Thoracic aorta (tissue), 2 donors: ENCODE measurements around the gene USF3. TPM values are rescaled to one million over a fixed set of nuclear protein-coding genes. Genes with fewer than 3 reads are reported as not detected.

Experiments
- ATAC-seq: fragments of 150-250 bp; one replicate; pipeline ENCODE4 v1.8.0; 2017; ENCODE audit warnings: low read depth; ENCODE audit not compliant: insufficient number of reproducible peaks, low FRiP score
- DNase-seq: peaks from one replicate; pipeline ENCODE4 v3.0.0-alpha.2; 2020; ENCODE audit warnings: low spot score
- H3K27ac ChIP-seq, 2 donors: fragments of 200-600 bp; sonication (generic); 1 replicate in 1 of 2; 2 replicates in 1 of 2; pipeline ENCODE4 v1.5.1; 2016; ENCODE audit warnings: mild to moderate bottlenecking in 2 of 2, moderate library complexity in 2 of 2
- H3K27me3 ChIP-seq: fragments of 200-600 bp; sonication (generic); replicated peaks from 2 replicates; pipeline ENCODE4 v1.6.0; 2016; ENCODE audit warnings: mild to moderate bottlenecking; ENCODE audit not compliant: insufficient read depth
- H3K36me3 ChIP-seq: fragments of 200-600 bp; sonication (generic); one replicate; pipeline ENCODE4 v1.5.1; 2016
- H3K4me1 ChIP-seq, 2 donors: fragments of 200-600 bp; sonication (generic); 1 replicate in 1 of 2; 2 replicates in 1 of 2; pipeline versions ENCODE4 v1.5.1 to v1.6.0; 2016; ENCODE audit warnings: low read depth in 2 of 2, mild to moderate bottlenecking in 1 of 2; ENCODE audit not compliant: control insufficient read depth in 1 of 2
- H3K4me3 ChIP-seq: fragments of 200-600 bp; sonication (generic); 2 replicates; pipeline ENCODE4 v1.5.1; 2016; ENCODE audit warnings: mild to moderate bottlenecking
- H3K9me3 ChIP-seq: fragments of 200-600 bp; sonication (generic); 2 replicates; pipeline ENCODE4 v1.5.1; 2016
- total RNA-seq, 2 donors: library from RNA; depleted of rRNA; stranded (reverse); fragments of >200 nt; gene quantifications; one replicate each; pipeline versions ENCODE4 v1.1.0 to v1.2.3, GENCODE V29; 2016
- TF ChIP-seq, protein P1 (sequence below): fragments of 200-600 bp; sonication (generic); IDR thresholded peaks from one replicate; pipeline ENCODE4 v1.5.1; 2019; ENCODE audit warnings: antibody characterized with exemption

USF3 gene
- total RNA-seq, 2 donors from 2014 or later: 14.8 to 20.3 TPM

DNA sequence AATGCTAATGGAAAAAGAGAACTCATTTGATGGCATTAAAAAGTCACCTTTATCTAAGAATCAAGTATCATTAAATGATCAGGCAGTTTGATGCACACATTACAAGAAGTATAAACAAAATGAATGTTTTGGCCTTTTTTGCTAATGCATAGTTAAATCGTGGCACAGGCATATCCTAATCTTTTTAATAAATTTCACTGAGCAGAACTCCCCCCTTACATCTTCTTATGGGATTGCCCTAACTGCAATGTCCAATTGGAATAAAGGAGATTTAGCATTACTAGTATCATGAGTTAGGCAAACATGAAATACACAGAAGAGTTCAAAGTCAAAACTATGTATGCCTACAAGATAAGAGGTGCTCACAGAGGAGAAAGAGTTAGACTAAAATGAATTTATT is 32.7 kb downstream of the USF3 start:
- ATAC-seq: no peak
- Histone ChIP-seq H3K27me3 (no peaks in the 10 kb centered on the region), H3K27ac (no peak overlapping the region), H3K4me3 (no peak overlapping the region), H3K36me3 (peaks cover 45% of the 10 kb centered on the region), H3K4me1 (no peaks in the 10 kb centered on the region), H3K9me3 (no peaks in the 10 kb centered on the region)
- no peak for DNase-seq
- TF ChIP-seq, protein P1, sequence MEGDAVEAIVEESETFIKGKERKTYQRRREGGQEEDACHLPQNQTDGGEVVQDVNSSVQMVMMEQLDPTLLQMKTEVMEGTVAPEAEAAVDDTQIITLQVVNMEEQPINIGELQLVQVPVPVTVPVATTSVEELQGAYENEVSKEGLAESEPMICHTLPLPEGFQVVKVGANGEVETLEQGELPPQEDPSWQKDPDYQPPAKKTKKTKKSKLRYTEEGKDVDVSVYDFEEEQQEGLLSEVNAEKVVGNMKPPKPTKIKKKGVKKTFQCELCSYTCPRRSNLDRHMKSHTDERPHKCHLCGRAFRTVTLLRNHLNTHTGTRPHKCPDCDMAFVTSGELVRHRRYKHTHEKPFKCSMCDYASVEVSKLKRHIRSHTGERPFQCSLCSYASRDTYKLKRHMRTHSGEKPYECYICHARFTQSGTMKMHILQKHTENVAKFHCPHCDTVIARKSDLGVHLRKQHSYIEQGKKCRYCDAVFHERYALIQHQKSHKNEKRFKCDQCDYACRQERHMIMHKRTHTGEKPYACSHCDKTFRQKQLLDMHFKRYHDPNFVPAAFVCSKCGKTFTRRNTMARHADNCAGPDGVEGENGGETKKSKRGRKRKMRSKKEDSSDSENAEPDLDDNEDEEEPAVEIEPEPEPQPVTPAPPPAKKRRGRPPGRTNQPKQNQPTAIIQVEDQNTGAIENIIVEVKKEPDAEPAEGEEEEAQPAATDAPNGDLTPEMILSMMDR: no peak

DNA sequence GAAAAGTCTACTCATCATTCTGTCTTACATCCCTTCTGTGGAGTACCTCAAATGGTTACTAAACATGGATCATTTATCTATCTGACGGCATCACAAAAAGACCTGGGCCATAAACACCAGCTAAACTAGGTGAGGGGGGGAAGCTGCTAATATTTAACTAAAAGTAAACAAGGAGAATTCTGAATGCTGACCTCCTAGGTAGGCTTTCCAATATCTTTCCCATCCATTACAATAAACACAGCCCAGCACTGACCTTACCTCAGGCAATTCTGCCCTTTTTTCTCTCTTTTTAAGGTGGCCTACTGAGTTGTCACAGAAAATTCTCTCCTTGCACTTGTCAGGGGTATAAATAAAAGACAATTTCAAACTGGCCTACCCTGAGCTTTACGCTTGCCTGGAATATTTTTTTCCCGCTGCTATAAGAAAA is 33.1 kb downstream of the USF3 start:
- TF ChIP-seq, protein P1: no peak
- peaks cover 45% of the 10 kb centered on the region for H3K36me3 ChIP-seq
- no peaks in the 10 kb centered on the region for H3K27me3 ChIP-seq
- H3K4me3 ChIP-seq: no peak overlapping the region
- no peak for DNase-seq
- no peaks in the 10 kb centered on the region for H3K4me1 ChIP-seq
- H3K27ac ChIP-seq: no peak overlapping the region
- no peak for ATAC-seq
- no peaks in the 10 kb centered on the region for H3K9me3 ChIP-seq

DNA sequence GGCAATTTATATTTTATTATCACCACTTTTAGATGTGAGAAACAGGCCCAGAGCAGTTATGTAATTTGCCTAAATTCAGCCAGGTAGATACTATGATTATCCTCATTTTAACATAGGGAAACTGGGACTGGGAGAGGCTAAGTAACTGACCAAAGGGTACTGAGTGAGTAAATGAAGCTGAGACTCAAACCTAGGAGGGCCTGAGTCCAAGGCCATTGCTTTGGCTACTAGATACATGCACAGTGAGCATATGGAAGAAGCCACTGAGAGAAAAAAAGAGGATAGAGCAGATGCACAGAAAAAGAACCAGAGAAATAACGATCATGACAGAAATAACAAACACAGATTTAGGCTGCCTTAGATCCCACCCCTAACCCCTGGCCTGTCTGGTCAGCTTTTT is 33.6 kb downstream of the USF3 start:
- Histone ChIP-seq H3K27me3 (no peaks in the 10 kb centered on the region), H3K4me1 (no peaks in the 10 kb centered on the region), H3K36me3 (peaks cover 45% of the 10 kb centered on the region), H3K9me3 (no peaks in the 10 kb centered on the region), H3K27ac (no peak overlapping the region), H3K4me3 (no peak overlapping the region)
- TF ChIP-seq, protein P1: no peak
- DNase-seq (no peak), ATAC-seq (no peak)

DNA sequence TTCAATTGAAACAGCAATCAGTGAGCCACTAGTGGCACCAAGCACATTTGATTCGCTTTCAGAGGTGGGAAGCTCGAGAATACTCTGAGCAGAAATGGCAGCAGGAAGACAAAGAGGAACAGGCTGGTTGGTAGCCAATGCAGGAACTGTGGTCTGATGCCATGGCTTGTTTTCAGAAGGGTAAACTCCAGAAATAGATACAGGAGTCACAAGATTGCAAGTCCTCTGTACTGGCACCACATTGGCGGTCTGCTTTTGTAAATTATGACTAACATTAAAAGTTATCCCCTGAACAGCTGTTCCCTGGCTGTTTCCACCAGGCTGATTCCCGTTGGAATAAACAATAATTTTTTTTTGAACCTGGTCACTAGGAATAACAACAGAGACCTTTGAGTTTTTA is 35.5 kb downstream of the USF3 start:
- Histone ChIP-seq H3K27ac (no peak overlapping the region), H3K4me1 (no peaks in the 10 kb centered on the region), H3K9me3 (no peaks in the 10 kb centered on the region), H3K36me3 (peaks cover 45% of the 10 kb centered on the region), H3K27me3 (no peaks in the 10 kb centered on the region), H3K4me3 (no peak overlapping the region)
- no peak for ATAC-seq
- TF ChIP-seq, protein P1: no peak
- no peak for DNase-seq

DNA sequence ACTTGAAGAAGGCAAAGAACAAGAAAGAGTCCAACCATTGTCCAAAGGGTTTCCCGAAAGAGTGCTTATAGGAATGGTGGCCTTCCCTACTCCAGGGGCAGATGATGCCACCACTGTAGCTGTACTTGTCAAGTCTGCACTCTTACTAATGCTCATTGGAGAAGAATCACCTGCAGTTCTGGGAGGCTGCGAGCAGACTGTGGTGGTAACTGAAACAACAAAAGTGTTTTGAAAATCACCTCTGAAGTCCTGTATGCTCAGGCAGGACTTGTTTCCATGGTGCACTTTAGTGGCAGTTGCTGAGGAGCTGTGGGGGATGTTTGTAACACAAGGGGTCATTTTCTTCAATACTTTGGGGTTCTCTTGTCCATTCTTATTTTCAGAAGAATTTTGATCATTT is 36.0 kb downstream of the USF3 start:
- TF ChIP-seq, protein P1: no peak
- Histone ChIP-seq H3K27me3 (no peaks in the 10 kb centered on the region), H3K36me3 (peaks cover 45% of the 10 kb centered on the region), H3K9me3 (no peaks in the 10 kb centered on the region), H3K4me3 (no peak overlapping the region), H3K4me1 (no peaks in the 10 kb centered on the region), H3K27ac (no peak overlapping the region)
- no peak for ATAC-seq
- no peak for DNase-seq
